IPS DF 6.9 (cell line): Measurements from ENCODE around the gene GLRA1.
"Not testable (repeated sequence)": the region's sequence is repeated elsewhere in the genome, so short reads cannot be mapped to it uniquely, and the experiment has no call there.

Experiments used
- DNase-seq: peaks from one replicate; pipeline ENCODE4 v3.0.0-alpha.2; 2013; ENCODE audit warnings: low read depth, low spot score
- H3K27ac ChIP-seq: one replicate; pipeline ENCODE4 v1.5.1; 2013; ENCODE audit warnings: low read length, control low read depth
- H3K27me3 ChIP-seq: 2 replicates; pipeline ENCODE4 v1.6.1; 2013; ENCODE audit warnings: mild to moderate bottlenecking, low read length; ENCODE audit not compliant: control insufficient read depth, insufficient read depth
- H3K36me3 ChIP-seq: 2 replicates; pipeline ENCODE4 v1.6.1; 2013; ENCODE audit warnings: low read length; ENCODE audit not compliant: control insufficient read depth, insufficient read depth
- H3K4me1 ChIP-seq: 2 replicates; pipeline ENCODE4 v1.6.1; 2013; ENCODE audit warnings: low read length; ENCODE audit not compliant: control insufficient read depth, insufficient read depth
- H3K4me3 ChIP-seq: 2 replicates; pipeline ENCODE4 v1.5.1; 2013; ENCODE audit warnings: mild to moderate bottlenecking, low read length
- H3K9me3 ChIP-seq: 2 replicates; pipeline ENCODE4 v1.6.1; 2013; ENCODE audit warnings: low read length, inconsistent platforms; ENCODE audit not compliant: control insufficient read depth, insufficient read depth
- WGBS: extraction: QIAGEN DNeasy Blood & Tissue Kit; methylation state at CpG from one replicate; pipeline ENCODE4 v1.1.7; 2013; ENCODE audit warnings: mixed read lengths, missing lambda C conversion rate; ENCODE audit not compliant: insufficient read length, insufficient coverage; 5-methylcytosine and 5-hydroxymethylcytosine counted together

The GLRA1 gene

GRCh38 chr5:151868451-151868850 is 56.2 kb downstream of the GLRA1 start:
- WGBS: no CpG with 5 or more reads among the region's 4 CpGs
- H3K36me3 ChIP-seq: no peaks in the 10 kb centered on the region
- no peaks in the 10 kb centered on the region for H3K27me3 ChIP-seq
- no peak overlapping the region for H3K27ac ChIP-seq
- no peaks in the 10 kb centered on the region for H3K9me3 ChIP-seq
- H3K4me1 ChIP-seq: no peaks in the 10 kb centered on the region
- no peak overlapping the region for H3K4me3 ChIP-seq
- no peak for DNase-seq

GRCh38 chr5:151864061-151864748 is 60.4 kb downstream of the GLRA1 start:
- H3K9me3 ChIP-seq: no peaks in the 10 kb centered on the region
- no peaks in the 10 kb centered on the region for H3K4me1 ChIP-seq
- H3K27ac ChIP-seq: no peak overlapping the region
- no peak for DNase-seq
- H3K4me3 ChIP-seq: no peak overlapping the region
- no peaks in the 10 kb centered on the region for H3K27me3 ChIP-seq
- no CpG with 5 or more reads among the region's 7 CpGs for WGBS
- no peaks in the 10 kb centered on the region for H3K36me3 ChIP-seq

DNA sequence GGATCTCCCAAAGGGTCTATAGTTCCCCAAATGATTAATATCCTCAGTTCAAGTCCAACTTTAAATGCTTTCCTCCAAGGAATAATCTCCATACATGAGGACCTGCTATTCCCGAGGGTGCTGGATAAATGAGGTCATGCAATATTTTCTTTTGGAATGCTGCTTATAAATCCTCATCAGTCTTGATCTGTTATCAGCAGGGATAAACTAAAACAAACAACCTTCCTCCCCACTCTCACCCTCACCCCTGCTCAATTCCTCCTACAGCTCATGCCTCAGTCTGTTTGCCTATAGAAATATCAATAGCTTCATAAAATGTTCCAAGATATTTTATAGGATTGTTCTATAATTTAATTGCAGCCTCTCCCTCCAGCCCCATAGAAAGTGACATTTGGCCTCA is 61.1 kb downstream of the GLRA1 start:
- Histone ChIP-seq H3K4me3 (no peak overlapping the region), H3K27me3 (no peaks in the 10 kb centered on the region), H3K27ac (no peak overlapping the region), H3K9me3 (no peaks in the 10 kb centered on the region), H3K36me3 (no peaks in the 10 kb centered on the region), H3K4me1 (no peaks in the 10 kb centered on the region)
- WGBS: no CpG with 5 or more reads among the region's 1 CpG
- no peak for DNase-seq

- Histone ChIP-seq H3K4me1 (no peaks in the 10 kb centered on the region), H3K9me3 (no peaks in the 10 kb centered on the region), H3K27me3 (no peaks in the 10 kb centered on the region), H3K27ac (no peak overlapping the region), H3K4me3 (no peak overlapping the region), H3K36me3 (no peaks in the 10 kb centered on the region)
- no CpG with 5 or more reads among the region's 2 CpGs for WGBS
- no peak for DNase-seq
Measured at GRCh38 chr5:151862811-151863472, 61.7 kb downstream of the GLRA1 start.

DNA sequence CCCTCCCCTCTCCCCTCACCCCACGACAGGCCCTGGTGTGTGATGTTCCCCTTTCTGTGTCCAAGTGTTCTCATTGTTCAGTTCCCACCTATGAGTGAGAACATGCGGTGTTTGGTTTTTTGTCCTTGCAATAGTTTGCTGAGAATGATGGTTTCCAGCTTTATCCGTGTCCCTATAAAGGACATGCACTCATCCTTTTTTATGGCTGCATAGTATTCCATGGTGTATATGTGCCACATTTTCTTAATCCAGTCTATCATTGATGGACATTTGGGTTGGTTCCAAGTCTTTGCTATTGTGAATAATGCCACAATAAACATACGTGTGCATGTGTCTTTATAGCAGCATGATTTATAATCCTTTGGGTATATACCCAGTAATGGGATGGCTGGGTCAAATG is 63.8 kb downstream of the GLRA1 start:
- not testable (repeated sequence) for H3K36me3 ChIP-seq, DNase-seq, H3K4me1 ChIP-seq, H3K27me3 ChIP-seq, H3K9me3 ChIP-seq, H3K27ac ChIP-seq, H3K4me3 ChIP-seq
- no CpG with 5 or more reads among the region's 4 CpGs for WGBS

DNA sequence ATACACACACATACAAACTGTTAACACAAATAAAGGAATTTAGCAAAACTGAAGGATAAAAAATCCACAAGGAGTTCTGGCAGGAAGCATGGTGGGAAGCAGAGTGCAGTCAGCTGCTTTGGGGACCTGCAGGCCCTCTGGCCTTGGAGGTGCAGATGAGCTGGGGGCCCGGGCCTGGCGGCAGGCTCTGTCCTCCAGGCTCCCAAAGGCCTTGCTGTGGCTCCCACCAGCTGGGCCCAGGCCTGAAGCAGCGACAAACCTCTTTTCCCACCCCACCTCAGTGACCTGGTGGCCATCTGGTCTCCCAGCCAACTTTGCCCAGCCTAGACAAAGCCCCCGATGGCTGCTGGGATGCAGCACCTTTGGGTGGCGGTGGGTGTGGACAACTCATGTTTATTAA is 67.8 kb downstream of the GLRA1 start:
- WGBS: no CpG with 5 or more reads among the region's 5 CpGs

DNA sequence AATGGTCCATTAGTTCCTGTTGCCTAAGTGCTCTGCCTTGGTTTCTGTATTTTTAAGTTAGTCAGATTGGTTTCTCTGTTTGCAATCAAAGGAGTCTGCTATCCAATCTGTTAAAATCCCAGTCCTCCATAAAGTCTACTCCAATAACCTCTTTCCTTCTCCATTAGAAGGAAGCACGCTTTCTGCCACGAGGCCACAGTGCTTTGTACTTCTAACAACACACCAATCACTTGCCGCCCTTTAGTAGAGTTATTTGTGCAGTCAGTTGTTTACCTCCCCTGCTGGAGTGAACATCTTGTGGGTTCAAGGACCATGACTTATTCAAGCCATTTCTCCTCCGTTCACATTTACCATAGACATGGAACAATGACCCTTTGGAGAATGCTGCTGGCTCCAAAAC is 69.0 kb downstream of the GLRA1 start:
- WGBS: no CpG with 5 or more reads among the region's 4 CpGs
- no peaks in the 10 kb centered on the region for H3K4me1 ChIP-seq
- H3K36me3 ChIP-seq: no peaks in the 10 kb centered on the region
- H3K9me3 ChIP-seq: no peaks in the 10 kb centered on the region
- no peak for DNase-seq
- no peaks in the 10 kb centered on the region for H3K27me3 ChIP-seq
- H3K4me3 ChIP-seq: no peak overlapping the region
- H3K27ac ChIP-seq: no peak overlapping the region

More for the DNA sequence above, 67.8 kb downstream of the GLRA1 start:
- Histone ChIP-seq H3K27me3 (no peaks in the 10 kb centered on the region), H3K36me3 (no peaks in the 10 kb centered on the region), H3K9me3 (no peaks in the 10 kb centered on the region), H3K4me3 (no peak overlapping the region), H3K27ac (no peak overlapping the region), H3K4me1 (no peaks in the 10 kb centered on the region)
- no peak for DNase-seq

DNA sequence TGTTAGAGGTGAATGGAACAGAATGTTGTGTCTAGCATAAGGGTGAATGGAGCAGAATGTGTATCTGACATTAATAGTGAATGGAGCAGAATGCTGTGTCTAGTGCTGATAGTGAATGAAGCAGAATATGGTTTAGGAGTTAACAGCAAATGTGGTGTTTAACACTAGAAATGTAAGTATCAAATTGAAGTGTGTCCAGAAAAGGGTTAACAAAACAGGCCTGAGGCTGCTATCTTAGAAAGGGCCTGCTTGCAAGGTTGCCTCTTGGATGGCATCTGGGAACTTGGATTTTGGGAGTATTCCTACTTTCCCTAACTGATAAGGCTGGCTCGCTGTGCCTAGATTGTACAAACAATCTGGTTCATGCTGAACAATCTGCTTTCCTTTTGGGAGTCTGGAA is 76.8 kb downstream of the GLRA1 start:
- Histone ChIP-seq H3K4me1 (no peaks in the 10 kb centered on the region), H3K9me3 (no peaks in the 10 kb centered on the region), H3K27ac (no peak overlapping the region), H3K27me3 (no peaks in the 10 kb centered on the region), H3K4me3 (no peak overlapping the region), H3K36me3 (no peaks in the 10 kb centered on the region)
- DNase-seq: no peak
- WGBS: no CpG with 5 or more reads among the region's 1 CpG

- Histone ChIP-seq H3K27me3 (no peaks in the 10 kb centered on the region), H3K27ac (no peak overlapping the region), H3K36me3 (no peaks in the 10 kb centered on the region), H3K4me3 (no peak overlapping the region), H3K4me1 (no peaks in the 10 kb centered on the region), H3K9me3 (no peaks in the 10 kb centered on the region)
- DNase-seq: no peak
Measured at GRCh38 chr5:151846765-151847164, 77.9 kb downstream of the GLRA1 start.

- not testable (repeated sequence) for DNase-seq, H3K27me3 ChIP-seq, H3K27ac ChIP-seq, H3K9me3 ChIP-seq, H3K36me3 ChIP-seq, H3K4me3 ChIP-seq, H3K4me1 ChIP-seq
- WGBS: no CpG with 5 or more reads among the region's 4 CpGs
Measured at GRCh38 chr5:151832843-151833242, 91.8 kb downstream of the GLRA1 start.

GRCh38 chr5:151829370-151829769 is 95.3 kb downstream of the GLRA1 start:
- H3K4me1 ChIP-seq: no peaks in the 10 kb centered on the region
- no peaks in the 10 kb centered on the region for H3K27me3 ChIP-seq
- no peak for DNase-seq
- H3K4me3 ChIP-seq: no peak overlapping the region
- no peak overlapping the region for H3K27ac ChIP-seq
- H3K36me3 ChIP-seq: no peaks in the 10 kb centered on the region
- H3K9me3 ChIP-seq: peaks cover 1% of the 10 kb centered on the region
- WGBS: no CpG with 5 or more reads among the region's 1 CpG
